ENCODE data around the gene GABRD. TPM values are rescaled to one million over a fixed set of nuclear protein-coding genes. Genes with fewer than 3 reads are reported as not detected.

The GABRD gene
- total RNA-seq, 2 experiments from 2014 or later = not detected

DNA sequence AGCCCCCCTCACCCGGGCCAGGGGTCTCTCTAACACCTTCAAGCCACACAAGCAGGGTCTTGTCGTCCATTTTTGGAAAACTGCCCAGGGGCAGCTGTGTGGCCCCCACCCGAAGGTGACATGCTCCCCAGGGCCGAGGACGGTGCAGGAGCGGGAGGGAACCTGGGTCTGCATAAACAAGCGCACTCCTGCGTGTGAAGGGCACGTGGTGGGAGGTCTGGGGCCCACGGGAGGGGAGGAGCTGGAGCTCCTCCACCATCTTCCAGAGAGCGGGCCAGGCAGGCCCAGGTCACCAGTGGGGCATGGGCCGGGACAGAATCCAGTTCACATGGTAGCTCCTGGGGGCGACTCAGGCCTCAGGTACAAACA is 32.0 kb upstream of the GABRD start:
- ATAC-seq (no peak), DNase-seq (no peak)
- no peak overlapping the region for H3K27ac Mint-ChIP-seq
- H3K9me3 Mint-ChIP-seq = no peaks in the 10 kb centered on the region
- TF ChIP-seq, protein P1, sequence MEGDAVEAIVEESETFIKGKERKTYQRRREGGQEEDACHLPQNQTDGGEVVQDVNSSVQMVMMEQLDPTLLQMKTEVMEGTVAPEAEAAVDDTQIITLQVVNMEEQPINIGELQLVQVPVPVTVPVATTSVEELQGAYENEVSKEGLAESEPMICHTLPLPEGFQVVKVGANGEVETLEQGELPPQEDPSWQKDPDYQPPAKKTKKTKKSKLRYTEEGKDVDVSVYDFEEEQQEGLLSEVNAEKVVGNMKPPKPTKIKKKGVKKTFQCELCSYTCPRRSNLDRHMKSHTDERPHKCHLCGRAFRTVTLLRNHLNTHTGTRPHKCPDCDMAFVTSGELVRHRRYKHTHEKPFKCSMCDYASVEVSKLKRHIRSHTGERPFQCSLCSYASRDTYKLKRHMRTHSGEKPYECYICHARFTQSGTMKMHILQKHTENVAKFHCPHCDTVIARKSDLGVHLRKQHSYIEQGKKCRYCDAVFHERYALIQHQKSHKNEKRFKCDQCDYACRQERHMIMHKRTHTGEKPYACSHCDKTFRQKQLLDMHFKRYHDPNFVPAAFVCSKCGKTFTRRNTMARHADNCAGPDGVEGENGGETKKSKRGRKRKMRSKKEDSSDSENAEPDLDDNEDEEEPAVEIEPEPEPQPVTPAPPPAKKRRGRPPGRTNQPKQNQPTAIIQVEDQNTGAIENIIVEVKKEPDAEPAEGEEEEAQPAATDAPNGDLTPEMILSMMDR (IDR thresholded peaks at IDR 0.05) = no peak
- H3K4me3 Mint-ChIP-seq = no peak overlapping the region
- no peaks in the 10 kb centered on the region for H3K36me3 Mint-ChIP-seq (ENCODE audit: low read depth)
- intact Hi-C loops (cut with micrococcal nuclease) = no loop called here
- H3K4me1 Mint-ChIP-seq (ENCODE audit: low read depth) = peaks cover 4% of the 10 kb centered on the region
- ChIA-PET CTCF (no interaction called here), POLR2A (interaction anchor here (1.2 kb wide), 1 partner anchor 28 kb away, joined by 3 read pairs; no protein-coding TSS in a partner anchor)
- H3K27me3 Mint-ChIP-seq = peaks cover 4% of the 10 kb centered on the region

DNA sequence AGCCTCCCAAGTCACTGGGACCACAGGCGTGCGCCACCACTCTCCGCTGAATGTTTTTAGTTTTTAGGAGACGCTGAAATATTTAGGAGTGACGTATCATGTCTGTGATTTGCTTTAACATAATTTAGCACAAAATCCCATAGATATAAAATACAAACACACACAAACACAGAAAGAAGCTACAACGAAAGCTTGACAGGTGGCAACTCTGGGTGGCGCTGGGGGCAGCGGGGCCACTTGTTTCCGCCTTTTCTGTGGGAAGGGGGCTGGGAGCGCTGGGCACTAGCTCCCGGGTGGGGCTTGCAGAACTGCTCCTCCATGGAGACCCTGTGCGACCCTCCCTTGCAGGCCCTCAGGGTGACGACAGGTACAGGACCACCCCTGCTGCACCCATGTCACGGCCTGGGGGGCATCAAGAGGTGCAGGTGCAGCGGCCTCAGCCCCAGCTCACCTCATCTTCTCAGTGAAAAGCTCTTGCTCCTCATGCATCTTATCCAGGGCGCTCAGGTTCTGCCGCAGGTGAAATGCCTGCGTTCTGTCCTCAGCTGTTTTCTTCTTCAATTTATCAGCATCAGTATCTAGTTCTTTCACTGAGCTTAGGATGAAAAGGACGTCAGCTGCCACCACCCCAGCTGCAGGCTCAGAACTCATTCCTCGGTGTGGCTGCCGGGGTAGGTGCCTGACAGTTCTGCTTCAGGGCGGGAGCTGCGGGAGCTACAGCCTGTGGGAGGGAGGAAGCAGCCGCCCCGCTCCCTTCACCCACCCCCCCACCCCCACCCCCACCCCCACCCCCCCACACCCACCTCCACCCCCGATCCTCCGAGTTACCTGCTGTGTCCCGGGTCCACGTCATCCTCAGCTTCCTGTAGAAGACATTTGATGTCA is 30.8 kb upstream of the GABRD start:
- Mint-ChIP-seq H3K27ac (no peak overlapping the region), H3K27me3 (peaks cover 4% of the 10 kb centered on the region), H3K4me3 (no peak overlapping the region), H3K4me1 (ENCODE audit: low read depth) (peaks cover 4% of the 10 kb centered on the region), H3K36me3 (ENCODE audit: low read depth) (no peaks in the 10 kb centered on the region), H3K9me3 (no peaks in the 10 kb centered on the region)
- TF ChIP-seq, protein P1 (IDR thresholded peaks at IDR 0.05) = no peak
- intact Hi-C loops (cut with micrococcal nuclease) = no loop called here
- POLR2A ChIA-PET = interaction anchor here (0.6 to 1.2 kb wide), 2 partner anchors 27 to 88 kb away, joined by 3 read pairs; no protein-coding TSS in a partner anchor
- no peak for ATAC-seq
- CTCF ChIA-PET = interaction anchor here (1.1 kb wide), 1 partner anchor 56 kb away, joined by 4 read pairs; no protein-coding TSS in a partner anchor
- no peak for DNase-seq

DNA sequence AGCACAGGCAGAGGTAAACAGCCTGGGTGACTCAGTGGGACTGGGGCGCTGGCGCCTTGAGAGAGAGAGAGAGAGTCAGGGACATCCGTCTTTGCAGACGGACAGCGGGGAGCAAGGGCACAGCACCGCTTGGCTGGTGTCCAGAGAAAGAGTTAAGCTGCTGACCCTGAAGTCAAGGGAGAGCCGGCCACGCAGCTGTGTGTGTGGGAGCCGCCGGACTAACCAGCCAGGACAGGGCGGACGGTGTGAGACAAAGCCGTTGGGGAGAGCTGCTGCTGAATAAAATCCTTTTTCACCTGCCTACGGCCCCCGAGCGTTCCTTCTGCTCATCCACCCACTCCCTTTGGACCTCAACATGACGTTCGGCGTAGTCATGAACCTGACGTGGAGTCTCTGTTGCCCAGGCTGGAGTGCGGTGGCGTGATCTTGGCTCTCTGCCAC is 30.0 kb upstream of the GABRD start:
- no peak for DNase-seq
- no peaks in the 10 kb centered on the region for H3K9me3 Mint-ChIP-seq
- ChIA-PET CTCF (interaction anchor here (1.1 kb wide), 1 partner anchor 55 kb away, joined by 4 read pairs; no protein-coding TSS in a partner anchor), POLR2A (interaction anchor here (0.6 kb wide), 1 partner anchor 107 kb away, joined by 3 read pairs; no protein-coding TSS in a partner anchor)
- no peak for ATAC-seq
- H3K36me3 Mint-ChIP-seq (ENCODE audit: low read depth) = no peaks in the 10 kb centered on the region
- peaks cover 4% of the 10 kb centered on the region for H3K4me1 Mint-ChIP-seq (ENCODE audit: low read depth)
- no peak overlapping the region for H3K27ac Mint-ChIP-seq
- intact Hi-C loops (cut with micrococcal nuclease) = no loop called here
- TF ChIP-seq, protein P1 (IDR thresholded peaks at IDR 0.05) = no peak
- peaks cover 4% of the 10 kb centered on the region for H3K27me3 Mint-ChIP-seq
- H3K4me3 Mint-ChIP-seq = no peak overlapping the region

DNA sequence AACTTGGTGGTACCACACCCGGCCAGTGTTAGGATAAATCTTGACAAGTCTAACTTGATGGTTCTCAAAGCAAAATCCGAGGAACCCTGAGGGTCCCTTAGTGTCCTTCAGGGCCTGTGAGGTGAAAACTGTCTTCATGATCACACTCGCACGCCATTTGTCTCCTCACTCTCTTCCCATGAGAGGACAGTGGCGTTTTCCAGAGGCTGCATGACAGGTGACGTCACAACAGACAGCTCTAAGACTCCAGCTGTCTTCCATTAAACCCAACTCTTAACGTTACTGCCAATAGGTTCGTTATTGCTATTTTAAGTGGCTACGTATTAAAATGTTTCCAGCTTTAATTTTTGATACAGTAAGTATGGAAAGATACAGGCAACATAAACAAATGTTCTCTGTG is 29.4 kb upstream of the GABRD start:
- Mint-ChIP-seq H3K9me3 (no peaks in the 10 kb centered on the region), H3K27me3 (peaks cover 4% of the 10 kb centered on the region), H3K4me3 (no peak overlapping the region), H3K36me3 (ENCODE audit: low read depth) (no peaks in the 10 kb centered on the region), H3K27ac (no peak overlapping the region), H3K4me1 (ENCODE audit: low read depth) (peaks cover 4% of the 10 kb centered on the region)
- ChIA-PET CTCF (interaction anchor here (1.0 to 1.3 kb wide), 2 partner anchors 29 to 84 kb away, joined by 3 to 5 read pairs; no protein-coding TSS in a partner anchor), POLR2A (interaction anchor here (1.3 kb wide), 1 partner anchor 20 kb away, joined by 3 read pairs; no protein-coding TSS in a partner anchor)
- TF ChIP-seq, protein P1 (IDR thresholded peaks at IDR 0.05) = no peak
- no peak for DNase-seq
- intact Hi-C loops (cut with micrococcal nuclease) = no loop called here
- ATAC-seq = no peak

DNA sequence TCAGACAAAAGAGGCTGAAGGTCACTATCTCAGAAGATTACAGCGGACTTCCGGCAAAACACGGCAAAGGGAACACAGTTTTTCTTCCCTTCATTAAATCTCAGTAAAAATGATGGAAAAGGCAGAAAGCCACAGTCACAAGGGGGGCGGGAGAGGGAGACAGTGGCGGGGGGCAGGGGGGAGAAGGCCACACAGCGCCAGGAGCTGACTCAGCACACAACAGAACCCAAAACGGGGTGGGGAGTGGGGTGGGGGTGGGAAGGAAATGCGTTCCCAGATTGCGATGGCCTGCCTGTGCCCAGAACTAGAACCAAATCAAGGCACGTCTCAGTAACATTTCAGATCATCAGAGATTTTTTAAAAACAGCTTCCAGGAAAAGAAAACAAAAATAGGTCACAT is 28.9 kb upstream of the GABRD start:
- ATAC-seq = no peak
- peaks cover 4% of the 10 kb centered on the region for H3K27me3 Mint-ChIP-seq
- POLR2A ChIA-PET = interaction anchor here (1.3 kb wide), 1 partner anchor 20 kb away, joined by 3 read pairs; no protein-coding TSS in a partner anchor

More for the DNA sequence above, 28.9 kb upstream of the GABRD start:
- TF ChIP-seq, protein P1 (IDR thresholded peaks at IDR 0.05) = no peak
- Mint-ChIP-seq H3K9me3 (no peaks in the 10 kb centered on the region), H3K4me1 (ENCODE audit: low read depth) (peaks cover 4% of the 10 kb centered on the region), H3K27ac (no peak overlapping the region), H3K4me3 (no peak overlapping the region), H3K36me3 (ENCODE audit: low read depth) (no peaks in the 10 kb centered on the region)
- intact Hi-C loops (cut with micrococcal nuclease) = no loop called here
- CTCF ChIA-PET = interaction anchor here (0.9 to 1.3 kb wide), 3 partner anchors 30 to 85 kb away, joined by 3 to 5 read pairs (median 3); no protein-coding TSS in a partner anchor
- no peak for DNase-seq

Data from activated CD8-positive, alpha-beta T cell treated with anti-CD3 and anti-CD28 coated beads for 36 hours (primary cell).